HepG2 (cell line): ENCODE measurements around the gene MIS18A. TPM values are rescaled to one million over a fixed set of nuclear protein-coding genes. Genes with fewer than 3 reads are reported as not detected.

Experiments used
- ATAC-seq: fragments of 200-7000 bp; cut with Tn5 transposase; 3 replicates; pipeline ENCODE4 v1.9.1; 2020; ENCODE audit warnings: mild to moderate bottlenecking, moderate library complexity
- BruUV-seq: library from RNA; stranded (reverse); fragments of 400-500 nt; replicated peaks from 2 replicates; lab custom pipeline; 2021; lab: Mats Ljungman, UMichigan
- CTCF ChIA-PET: fragments of 300-600 bp; formaldehyde crosslinking; extraction: SDS; loops from one replicate; lab custom pipeline; 2021; ENCODE audit warnings: low total read pairs, inconsistent platforms, low intra/inter-chr PET ratio; lab: Yijun Ruan, JAX
- POLR2A ChIA-PET: fragments of 350-600 bp; sonication (Branson Sonifier 250); formaldehyde crosslinking; loops from one replicate; lab custom pipeline; 2020; ENCODE audit warnings: antibody characterized with exemption, inconsistent platforms; lab: Yijun Ruan, JAX
- DNase-seq: peaks from one replicate; pipeline ENCODE4 v3.0.0-alpha.2; 2015; ENCODE audit warnings: low spot score
- FAIRE-seq: peaks from 3 replicates; lab custom pipeline; 2011; peaks lifted over from hg19 to GRCh38; lab: Jason Lieb, UNC
- H2AFZ ChIP-seq: one replicate; pipeline ENCODE4 v1.6.1; 2011; ENCODE audit warnings: low read length, inconsistent platforms
- H3K27ac ChIP-seq: fragments of 300-600 bp; 3 replicates; pipeline ENCODE4 v1.8.0; 2011; ENCODE audit warnings: mixed run types, mild to moderate bottlenecking, mixed read lengths, low read length, inconsistent platforms; ENCODE audit not compliant: insufficient read depth; ENCODE audit errors: extremely low read length
- H3K27me3 ChIP-seq, 2 experiments: fragments of 200-600 bp in 1 of 2; 2 replicates in 1 of 2; 3 replicates in 1 of 2; pipeline versions ENCODE4 v1.6.0 to v1.8.0; 2011; ENCODE audit warnings: low read length in 2 of 2, mild to moderate bottlenecking in 2 of 2, moderate library complexity in 2 of 2, inconsistent platforms in 1 of 2; ENCODE audit not compliant: insufficient read depth in 2 of 2, control insufficient read depth in 1 of 2
- H3K36me3 ChIP-seq, 2 experiments: fragments of 200-600 bp in 1 of 2; replicated peaks in 1 of 2; 2 replicates in 1 of 2; 3 replicates in 1 of 2; pipeline versions ENCODE4 v1.5.1 to v1.8.0; 2011; ENCODE audit warnings: low read length in 2 of 2, inconsistent platforms in 1 of 2; ENCODE audit not compliant: insufficient read depth in 2 of 2, control insufficient read depth in 1 of 2
- H3K4me1 ChIP-seq: 2 replicates; pipeline ENCODE4 v1.5.1; 2012; ENCODE audit warnings: low read length, inconsistent platforms; ENCODE audit not compliant: insufficient read depth
- H3K4me2 ChIP-seq: 2 replicates; pipeline ENCODE4 v1.6.0; 2011; ENCODE audit warnings: low read depth, low read length, inconsistent platforms
- H3K4me3 ChIP-seq, 3 experiments: fragments of 200-600 bp in 1 of 3; sonication (generic), shearing (Covaris generic) in 1 of 3; replicated peaks in 1 of 3; 2 replicates each; pipeline ENCODE4 v1.5.1; 2011 to 2016; ENCODE audit warnings: low read length in 3 of 3, inconsistent platforms in 2 of 3, low read depth in 2 of 3, mild to moderate bottlenecking in 2 of 3, control low read depth in 1 of 3, mixed read lengths in 1 of 3; ENCODE audit not compliant: insufficient read depth in 1 of 3
- H3K79me2 ChIP-seq: one replicate; pipeline ENCODE4 v1.6.1; 2011; ENCODE audit warnings: low read length, inconsistent platforms; ENCODE audit not compliant: insufficient read depth
- H3K9ac ChIP-seq: 2 replicates; pipeline ENCODE4 v1.6.0; 2011; ENCODE audit warnings: mild to moderate bottlenecking, low read depth, low read length, inconsistent platforms; ENCODE audit not compliant: insufficient read depth
- H3K9me3 ChIP-seq: 2 replicates; pipeline ENCODE4 v1.5.1; 2012; ENCODE audit warnings: mild to moderate bottlenecking, low read length
- H4K20me1 ChIP-seq: 2 replicates; pipeline ENCODE4 v1.6.0; 2011; ENCODE audit warnings: inconsistent platforms, mild to moderate bottlenecking, low read length, moderate library complexity; ENCODE audit not compliant: insufficient read depth
- CBX5 ChIP-seq: sonication (generic); formaldehyde crosslinking; IDR thresholded peaks from 2 replicates; pipeline ENCODE4 v1.4.0; 2020; ENCODE audit warnings: missing genetic modification reagents, borderline replicate concordance
- CEBPB ChIP-seq: IDR thresholded peaks from 2 replicates; pipeline ENCODE4 v1.6.1; 2011; ENCODE audit warnings: low read depth, low read length, improper control_type of control experiment, borderline replicate concordance
- GATAD2A ChIP-seq: IDR thresholded peaks from 2 replicates; pipeline ENCODE4 v1.6.1; 2016
- HNF4A ChIP-seq: sonication (generic); formaldehyde crosslinking; IDR thresholded peaks from 2 replicates; pipeline ENCODE4 v1.4.0; 2020; ENCODE audit warnings: missing genetic modification reagents
- KDM4B ChIP-seq: sonication (generic); formaldehyde crosslinking; IDR thresholded peaks from 2 replicates; pipeline ENCODE4 v1.4.0; 2020; ENCODE audit warnings: missing genetic modification reagents
- RORA ChIP-seq: sonication (generic); formaldehyde crosslinking; IDR thresholded peaks from 2 replicates; pipeline ENCODE4 v1.5.0; 2020; ENCODE audit warnings: mild to moderate bottlenecking, missing genetic modification reagents, moderate library complexity
- SAP130 ChIP-seq: IDR thresholded peaks from 2 replicates; pipeline ENCODE4 v1.6.1; 2016; ENCODE audit warnings: low read depth
- TRIM24 ChIP-seq: sonication (generic); formaldehyde crosslinking; IDR thresholded peaks from 2 replicates; pipeline ENCODE4 v1.8.0; 2022; ENCODE audit warnings: mild to moderate bottlenecking, missing genetic modification reagents
- ZNF775 ChIP-seq: sonication (generic); formaldehyde crosslinking; IDR thresholded peaks from 2 replicates; pipeline ENCODE4 v1.4.0; 2020; ENCODE audit warnings: missing genetic modification reagents, mild to moderate bottlenecking, moderate library complexity, borderline replicate concordance
- WGBS: methylation state at CpG from one replicate; pipeline ENCODE4 v1.1.6; 2017; ENCODE audit warnings: low lambda C conversion rate; 5-methylcytosine and 5-hydroxymethylcytosine counted together
- in situ Hi-C: cut with HindIII; loops from 2 replicates; pipeline ENCODE4 v1.10.0; 2017; ENCODE audit warnings: low pct_unique_long_range_greater_than_20kb; ENCODE audit not compliant: extremely low pct_ligation_motif_present
- intact Hi-C: fragments of 100-400 bp; cut with micrococcal nuclease; formaldehyde crosslinking; loops from one replicate; pipeline ENCODE4 v1.10.0; 2022; ENCODE audit not compliant: unreplicated experiment
- polyA plus RNA-seq, 8 experiments: library from polyadenylated mRNA; depleted of rRNA in 3 of 8; stranded (reverse) in 7 of 8; unstranded in 1 of 8; fragments of >200 nt; fragmentation: Illumina TruSeq in 4 of 8; extraction: Trizol in 4 of 8; gene quantifications; 2 replicates each; pipeline versions ENCODE4 v1.2.1 to v1.2.3, GENCODE V29; 2011 to 2016; ENCODE audit warnings: low read depth in 4 of 8, missing spikeins in 1 of 8, mixed read lengths in 1 of 8; ENCODE audit not compliant: insufficient read depth in 1 of 8
- total RNA-seq, 5 experiments: library from RNA; depleted of rRNA; stranded (reverse); fragments of >200 nt; fragmentation: Illumina TruSeq; extraction: Trizol; gene quantifications; 2 replicates each; pipeline ENCODE4 v1.2.3, GENCODE V29; 2016; ENCODE audit warnings: low read depth in 1 of 5
- TF ChIP-seq, protein P1 (sequence below): sonication (generic); formaldehyde crosslinking; IDR thresholded peaks from 2 replicates; pipeline ENCODE4 v1.4.0; 2020; ENCODE audit warnings: missing genetic modification reagents
- TF ChIP-seq, protein P2 (sequence below): IDR thresholded peaks from 2 replicates; pipeline ENCODE4 v1.6.1; 2016; ENCODE audit warnings: low read depth, missing genetic modification reagents, missing compliant biosample characterization
- TF ChIP-seq, protein P3 (sequence below), 2 experiments: sonication (generic) in 1 of 2; formaldehyde crosslinking in 1 of 2; IDR thresholded peaks; 2 replicates each; pipeline versions ENCODE4 v1.4.0 to v1.6.1; 2018 to 2020; ENCODE audit warnings: missing genetic modification reagents in 2 of 2, borderline replicate concordance in 1 of 2, low read depth in 1 of 2, mild to moderate bottlenecking in 1 of 2, missing biosample characterization in 1 of 2

The MIS18A gene
- total and polyA plus RNA-seq, 2 of the 13 experiments (the other 11 are each of a cell fraction or from before 2014, with no cell fraction given) = 11.2 to 41.4 TPM

DNA sequence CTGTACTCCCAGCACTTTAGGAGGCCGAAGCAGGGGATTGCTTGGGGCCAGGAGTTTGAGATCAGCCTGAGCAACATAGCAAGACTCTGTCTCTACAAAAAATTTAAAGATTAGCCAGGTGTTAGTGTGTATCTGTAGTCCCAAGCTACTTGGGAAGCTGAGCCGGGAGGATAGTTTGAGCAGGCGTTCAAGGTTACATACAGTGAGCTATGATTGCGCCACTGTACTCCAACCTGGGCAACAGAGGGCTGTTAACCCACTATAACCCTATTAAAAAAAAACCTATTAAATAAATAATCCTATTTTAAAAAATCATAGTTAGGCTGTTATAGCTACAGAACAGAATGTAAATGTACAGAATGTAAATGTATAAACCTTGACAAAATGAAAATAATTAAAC, 2.2 kb downstream of the MIS18A start:
- no peak overlapping the region for H2AFZ ChIP-seq
- H3K4me2 ChIP-seq = peak overlapping the region; percentile 62
- H3K79me2 ChIP-seq = peaks cover 25% of the 10 kb centered on the region
- WGBS = 19% methylated on average over 4 of the region's 4 CpGs
- BruUV-seq = TSS peak; percentile 36
- peak; percentile 51 for DNase-seq
- no peaks in the 10 kb centered on the region for H3K27me3 ChIP-seq
- FAIRE-seq = peak; percentile 90
- peak overlapping the region; percentile 44 for H3K27ac ChIP-seq
- intact Hi-C loops = loop anchor here (5.0 to 10.0 kb wide), 2 partner anchors 58 to 321 kb away; no protein-coding TSS in a partner anchor
- ChIA-PET POLR2A (no interaction called here), CTCF (no interaction called here)
- H3K4me1 ChIP-seq = peaks cover 27% of the 10 kb centered on the region
- H3K9ac ChIP-seq = no peak overlapping the region
- peaks cover 0 to 13% of the 10 kb centered on the region in 2 experiments; a peak in 3 of 5 replicates for H3K36me3 ChIP-seq
- peak; percentile 62 for ATAC-seq
- in situ Hi-C loops = no loop called here
- H4K20me1 ChIP-seq = no peaks in the 10 kb centered on the region
- H3K4me3 ChIP-seq = peak overlapping the region in 1 of 3 experiments; percentile 16; a peak in 1 of 6 replicates
- H3K9me3 ChIP-seq = no peaks in the 10 kb centered on the region
- TF ChIP-seq GATAD2A (CRISPR knock-in tag) (0 out of 2 replicates have a peak, but pooled peaks have one; percentile 35), RORA (CRISPR knock-in tag) (no peak), SAP130 (peak; percentile 51), HNF4A (CRISPR knock-in tag) (peak; percentile 40), CBX5 (no peak), CEBPB (peak; percentile 88), KDM4B (CRISPR knock-in tag) (no peak), ZNF775 (CRISPR knock-in tag) (no peak), TRIM24 (CRISPR knock-in tag) (no peak)
- TF ChIP-seq, protein P1, sequence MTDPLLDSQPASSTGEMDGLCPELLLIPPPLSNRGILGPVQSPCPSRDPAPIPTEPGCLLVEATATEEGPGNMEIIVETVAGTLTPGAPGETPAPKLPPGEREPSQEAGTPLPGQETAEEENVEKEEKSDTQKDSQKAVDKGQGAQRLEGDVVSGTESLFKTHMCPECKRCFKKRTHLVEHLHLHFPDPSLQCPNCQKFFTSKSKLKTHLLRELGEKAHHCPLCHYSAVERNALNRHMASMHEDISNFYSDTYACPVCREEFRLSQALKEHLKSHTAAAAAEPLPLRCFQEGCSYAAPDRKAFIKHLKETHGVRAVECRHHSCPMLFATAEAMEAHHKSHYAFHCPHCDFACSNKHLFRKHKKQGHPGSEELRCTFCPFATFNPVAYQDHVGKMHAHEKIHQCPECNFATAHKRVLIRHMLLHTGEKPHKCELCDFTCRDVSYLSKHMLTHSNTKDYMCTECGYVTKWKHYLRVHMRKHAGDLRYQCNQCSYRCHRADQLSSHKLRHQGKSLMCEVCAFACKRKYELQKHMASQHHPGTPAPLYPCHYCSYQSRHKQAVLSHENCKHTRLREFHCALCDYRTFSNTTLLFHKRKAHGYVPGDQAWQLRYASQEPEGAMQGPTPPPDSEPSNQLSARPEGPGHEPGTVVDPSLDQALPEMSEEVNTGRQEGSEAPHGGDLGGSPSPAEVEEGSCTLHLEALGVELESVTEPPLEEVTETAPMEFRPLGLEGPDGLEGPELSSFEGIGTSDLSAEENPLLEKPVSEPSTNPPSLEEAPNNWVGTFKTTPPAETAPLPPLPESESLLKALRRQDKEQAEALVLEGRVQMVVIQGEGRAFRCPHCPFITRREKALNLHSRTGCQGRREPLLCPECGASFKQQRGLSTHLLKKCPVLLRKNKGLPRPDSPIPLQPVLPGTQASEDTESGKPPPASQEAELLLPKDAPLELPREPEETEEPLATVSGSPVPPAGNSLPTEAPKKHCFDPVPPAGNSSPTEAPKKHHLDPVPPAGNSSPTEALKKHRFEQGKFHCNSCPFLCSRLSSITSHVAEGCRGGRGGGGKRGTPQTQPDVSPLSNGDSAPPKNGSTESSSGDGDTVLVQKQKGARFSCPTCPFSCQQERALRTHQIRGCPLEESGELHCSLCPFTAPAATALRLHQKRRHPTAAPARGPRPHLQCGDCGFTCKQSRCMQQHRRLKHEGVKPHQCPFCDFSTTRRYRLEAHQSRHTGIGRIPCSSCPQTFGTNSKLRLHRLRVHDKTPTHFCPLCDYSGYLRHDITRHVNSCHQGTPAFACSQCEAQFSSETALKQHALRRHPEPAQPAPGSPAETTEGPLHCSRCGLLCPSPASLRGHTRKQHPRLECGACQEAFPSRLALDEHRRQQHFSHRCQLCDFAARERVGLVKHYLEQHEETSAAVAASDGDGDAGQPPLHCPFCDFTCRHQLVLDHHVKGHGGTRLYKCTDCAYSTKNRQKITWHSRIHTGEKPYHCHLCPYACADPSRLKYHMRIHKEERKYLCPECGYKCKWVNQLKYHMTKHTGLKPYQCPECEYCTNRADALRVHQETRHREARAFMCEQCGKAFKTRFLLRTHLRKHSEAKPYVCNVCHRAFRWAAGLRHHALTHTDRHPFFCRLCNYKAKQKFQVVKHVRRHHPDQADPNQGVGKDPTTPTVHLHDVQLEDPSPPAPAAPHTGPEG (CRISPR knock-in tag) = no peak
- TF ChIP-seq, protein P2, sequence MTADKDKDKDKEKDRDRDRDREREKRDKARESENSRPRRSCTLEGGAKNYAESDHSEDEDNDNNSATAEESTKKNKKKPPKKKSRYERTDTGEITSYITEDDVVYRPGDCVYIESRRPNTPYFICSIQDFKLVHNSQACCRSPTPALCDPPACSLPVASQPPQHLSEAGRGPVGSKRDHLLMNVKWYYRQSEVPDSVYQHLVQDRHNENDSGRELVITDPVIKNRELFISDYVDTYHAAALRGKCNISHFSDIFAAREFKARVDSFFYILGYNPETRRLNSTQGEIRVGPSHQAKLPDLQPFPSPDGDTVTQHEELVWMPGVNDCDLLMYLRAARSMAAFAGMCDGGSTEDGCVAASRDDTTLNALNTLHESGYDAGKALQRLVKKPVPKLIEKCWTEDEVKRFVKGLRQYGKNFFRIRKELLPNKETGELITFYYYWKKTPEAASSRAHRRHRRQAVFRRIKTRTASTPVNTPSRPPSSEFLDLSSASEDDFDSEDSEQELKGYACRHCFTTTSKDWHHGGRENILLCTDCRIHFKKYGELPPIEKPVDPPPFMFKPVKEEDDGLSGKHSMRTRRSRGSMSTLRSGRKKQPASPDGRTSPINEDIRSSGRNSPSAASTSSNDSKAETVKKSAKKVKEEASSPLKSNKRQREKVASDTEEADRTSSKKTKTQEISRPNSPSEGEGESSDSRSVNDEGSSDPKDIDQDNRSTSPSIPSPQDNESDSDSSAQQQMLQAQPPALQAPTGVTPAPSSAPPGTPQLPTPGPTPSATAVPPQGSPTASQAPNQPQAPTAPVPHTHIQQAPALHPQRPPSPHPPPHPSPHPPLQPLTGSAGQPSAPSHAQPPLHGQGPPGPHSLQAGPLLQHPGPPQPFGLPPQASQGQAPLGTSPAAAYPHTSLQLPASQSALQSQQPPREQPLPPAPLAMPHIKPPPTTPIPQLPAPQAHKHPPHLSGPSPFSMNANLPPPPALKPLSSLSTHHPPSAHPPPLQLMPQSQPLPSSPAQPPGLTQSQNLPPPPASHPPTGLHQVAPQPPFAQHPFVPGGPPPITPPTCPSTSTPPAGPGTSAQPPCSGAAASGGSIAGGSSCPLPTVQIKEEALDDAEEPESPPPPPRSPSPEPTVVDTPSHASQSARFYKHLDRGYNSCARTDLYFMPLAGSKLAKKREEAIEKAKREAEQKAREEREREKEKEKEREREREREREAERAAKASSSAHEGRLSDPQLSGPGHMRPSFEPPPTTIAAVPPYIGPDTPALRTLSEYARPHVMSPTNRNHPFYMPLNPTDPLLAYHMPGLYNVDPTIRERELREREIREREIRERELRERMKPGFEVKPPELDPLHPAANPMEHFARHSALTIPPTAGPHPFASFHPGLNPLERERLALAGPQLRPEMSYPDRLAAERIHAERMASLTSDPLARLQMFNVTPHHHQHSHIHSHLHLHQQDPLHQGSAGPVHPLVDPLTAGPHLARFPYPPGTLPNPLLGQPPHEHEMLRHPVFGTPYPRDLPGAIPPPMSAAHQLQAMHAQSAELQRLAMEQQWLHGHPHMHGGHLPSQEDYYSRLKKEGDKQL (CRISPR knock-in tag) = no peak
- TF ChIP-seq, protein P3, sequence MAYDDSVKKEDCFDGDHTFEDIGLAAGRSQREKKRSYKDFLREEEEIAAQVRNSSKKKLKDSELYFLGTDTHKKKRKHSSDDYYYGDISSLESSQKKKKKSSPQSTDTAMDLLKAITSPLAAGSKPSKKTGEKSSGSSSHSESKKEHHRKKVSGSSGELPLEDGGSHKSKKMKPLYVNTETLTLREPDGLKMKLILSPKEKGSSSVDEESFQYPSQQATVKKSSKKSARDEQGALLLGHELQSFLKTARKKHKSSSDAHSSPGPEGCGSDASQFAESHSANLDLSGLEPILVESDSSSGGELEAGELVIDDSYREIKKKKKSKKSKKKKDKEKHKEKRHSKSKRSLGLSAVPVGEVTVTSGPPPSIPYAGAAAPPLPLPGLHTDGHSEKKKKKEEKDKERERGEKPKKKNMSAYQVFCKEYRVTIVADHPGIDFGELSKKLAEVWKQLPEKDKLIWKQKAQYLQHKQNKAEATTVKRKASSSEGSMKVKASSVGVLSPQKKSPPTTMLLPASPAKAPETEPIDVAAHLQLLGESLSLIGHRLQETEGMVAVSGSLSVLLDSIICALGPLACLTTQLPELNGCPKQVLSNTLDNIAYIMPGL (CRISPR knock-in tag; IDR thresholded peaks at IDR 0.05; ENCODE audit: borderline replicate concordance in 1 of 2, low read depth in 1 of 2) = no peak
